Measurements from ENCODE around the gene PPP1R36.
A peak's percentile ranks its signal among the peaks of the same experiment; 100 is the strongest.
"Not testable (repeated sequence)": the region's sequence is repeated elsewhere in the genome, so short reads cannot be mapped to it uniquely, and the experiment has no call there.

The PPP1R36 gene

GRCh38 chr14:64617872-64618408 is 68.2 kb downstream of the PPP1R36 start:
- DNase-seq = not testable (repeated sequence)

DNA sequence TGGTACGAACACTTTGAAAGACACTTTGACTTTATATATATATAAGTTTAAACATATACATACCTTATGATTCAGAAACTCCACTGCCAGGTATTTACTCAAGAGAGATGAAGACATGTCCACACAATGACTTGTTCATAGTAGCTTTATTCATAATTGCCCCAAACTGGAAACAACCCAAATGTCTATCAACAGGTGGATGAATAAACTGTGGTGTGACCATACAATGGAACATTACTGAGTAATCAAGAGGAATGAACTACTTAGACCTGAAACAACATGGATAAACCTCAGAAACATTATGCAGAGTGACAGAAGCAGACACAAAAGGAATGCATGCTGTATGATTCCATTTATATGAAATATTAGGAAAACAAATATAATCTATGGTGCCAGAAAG is 71.1 kb downstream of the PPP1R36 start:
- no peak for DNase-seq

DNA sequence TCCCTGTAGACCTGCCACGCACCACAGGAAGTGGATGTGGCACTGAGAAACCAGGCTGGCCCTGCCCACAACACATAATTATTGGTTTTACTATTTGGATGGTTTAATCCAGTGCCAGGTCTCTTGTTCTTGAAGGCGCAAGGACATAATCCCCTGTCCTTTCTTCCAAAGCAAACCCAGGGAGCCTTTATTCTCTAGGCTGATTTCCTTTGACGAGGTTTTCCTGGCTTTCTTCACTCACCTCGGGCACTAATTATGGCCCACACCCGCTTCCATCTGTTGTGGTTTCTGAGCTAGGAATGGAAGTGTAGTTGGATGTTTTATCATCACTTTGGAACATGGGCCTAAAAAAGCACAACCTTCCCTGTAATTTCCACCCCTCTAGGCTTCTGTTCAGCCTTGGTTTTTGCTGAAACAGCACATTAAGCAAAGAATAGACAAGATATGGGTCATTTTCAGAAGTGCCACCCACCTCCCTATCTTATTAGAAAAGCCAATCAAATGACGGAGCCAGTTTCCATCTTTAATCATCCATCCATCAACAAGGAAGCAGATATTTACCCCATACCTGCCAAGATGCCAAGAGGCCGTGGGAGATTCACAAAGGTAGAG is 73.9 kb downstream of the PPP1R36 start:
- DNase-seq = no peak

GRCh38 chr14:64625386-64626232 is 75.8 kb downstream of the PPP1R36 start:
- no peak for DNase-seq

GRCh38 chr14:64628940-64629408 is 79.2 kb downstream of the PPP1R36 start:
- no peak for DNase-seq

GRCh38 chr14:64630778-64631177 is 81.0 kb downstream of the PPP1R36 start:
- DNase-seq = no peak

DNA sequence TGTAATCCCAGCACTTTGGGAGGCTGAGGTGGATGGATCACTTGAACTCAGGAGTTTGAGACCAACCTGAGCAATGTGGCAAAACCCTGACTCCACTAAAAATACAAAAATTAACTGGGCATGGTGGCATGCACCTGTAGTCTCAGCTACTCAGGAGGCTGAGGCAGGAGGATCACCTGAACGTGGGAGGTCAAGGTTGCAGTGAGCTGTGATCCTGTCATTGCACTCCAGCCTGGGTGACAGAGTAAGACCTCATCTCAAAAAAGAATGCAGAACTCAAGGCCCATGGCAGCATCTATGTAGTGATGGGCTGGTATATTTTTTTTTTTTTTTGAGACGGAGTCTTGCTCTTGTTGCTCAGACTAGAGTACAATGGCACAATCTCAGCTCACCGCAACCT is 81.5 kb downstream of the PPP1R36 start:
- DNase-seq = not testable (repeated sequence)

DNA sequence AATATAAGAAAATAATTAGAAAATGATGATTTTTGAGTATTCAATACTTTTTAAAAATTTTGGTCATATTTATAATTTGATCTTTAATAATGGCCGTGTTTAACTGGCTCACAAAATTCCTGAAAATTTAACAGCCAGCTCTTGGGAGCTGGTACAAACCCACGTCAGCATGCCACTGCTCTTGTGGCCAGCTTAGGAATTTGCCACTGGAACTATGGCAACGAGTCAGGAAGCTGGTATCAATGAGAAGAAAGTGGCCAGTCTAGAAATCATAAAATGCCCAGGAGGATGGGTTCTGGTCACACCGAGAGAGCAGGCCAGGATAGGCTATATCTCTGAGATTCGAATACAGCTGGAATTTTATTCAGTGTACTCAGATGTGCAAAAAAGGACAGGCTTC is 82.3 kb downstream of the PPP1R36 start:
- DNase-seq = no peak

- DNase-seq = no peak
Measured at GRCh38 chr14:64634558-64634957, 84.8 kb downstream of the PPP1R36 start.

DNA sequence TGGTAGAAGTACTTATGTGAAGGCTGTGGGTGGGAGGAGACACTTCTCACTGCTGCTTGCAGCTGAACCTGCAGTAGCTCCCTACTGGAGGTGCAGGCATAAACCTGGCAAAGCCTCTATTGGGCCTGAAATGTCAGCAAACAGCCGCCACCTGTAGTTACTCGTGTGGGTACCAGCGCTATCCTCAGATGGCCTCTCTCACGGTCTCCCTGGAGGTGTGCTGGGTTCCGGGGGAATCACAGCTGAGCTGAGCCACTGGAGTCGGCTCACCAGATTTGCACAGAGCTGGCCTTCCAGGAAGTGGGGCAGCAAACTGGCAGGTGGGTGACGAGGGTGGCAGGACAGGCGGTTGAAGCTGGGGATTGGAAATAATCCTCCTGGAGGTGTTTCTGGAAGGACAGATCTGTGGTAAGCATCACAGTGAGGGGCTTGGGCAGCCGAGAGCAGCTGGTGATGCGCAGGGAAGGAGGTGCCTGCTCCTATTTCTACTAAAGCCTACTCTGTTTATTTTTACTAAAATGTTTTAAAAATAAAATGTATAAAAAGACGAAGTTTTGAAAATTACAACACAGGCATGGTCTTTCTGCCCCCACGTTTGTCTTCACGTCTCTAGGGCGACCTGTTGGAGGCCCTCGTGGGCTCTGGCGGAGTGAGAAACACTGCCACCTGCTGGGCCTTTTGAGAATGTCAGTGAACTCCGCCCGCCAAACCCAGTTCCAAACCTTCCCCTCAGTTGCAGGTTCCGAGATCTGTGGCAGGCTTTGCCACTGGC is 86.6 kb downstream of the PPP1R36 start:
- peak; percentile 71 to 82 (median 79) for DNase-seq

DNA sequence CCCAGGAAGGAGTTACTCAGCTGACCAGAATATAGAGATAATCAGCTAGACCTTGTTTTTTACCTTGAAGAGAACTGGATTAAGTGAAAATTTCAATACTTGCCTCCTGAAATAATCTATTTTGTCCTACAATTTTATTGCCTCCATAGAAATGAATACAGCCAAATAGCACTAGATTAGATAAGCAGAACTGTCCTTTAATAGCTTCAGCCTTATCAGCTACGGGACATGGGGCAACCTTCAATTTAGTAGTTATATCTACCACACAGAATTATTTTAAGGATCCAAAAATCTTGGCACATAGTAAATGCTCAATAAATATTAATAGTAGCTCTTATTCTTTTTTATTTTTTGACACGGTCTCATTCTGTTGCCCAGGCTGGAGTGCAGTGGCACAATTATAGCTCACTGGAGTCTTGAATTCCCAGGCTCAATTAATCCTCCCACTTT is 87.2 kb downstream of the PPP1R36 start:
- no peak for DNase-seq

- DNase-seq = no peak
Measured at GRCh38 chr14:64637735-64638473, 88.1 kb downstream of the PPP1R36 start.

DNA sequence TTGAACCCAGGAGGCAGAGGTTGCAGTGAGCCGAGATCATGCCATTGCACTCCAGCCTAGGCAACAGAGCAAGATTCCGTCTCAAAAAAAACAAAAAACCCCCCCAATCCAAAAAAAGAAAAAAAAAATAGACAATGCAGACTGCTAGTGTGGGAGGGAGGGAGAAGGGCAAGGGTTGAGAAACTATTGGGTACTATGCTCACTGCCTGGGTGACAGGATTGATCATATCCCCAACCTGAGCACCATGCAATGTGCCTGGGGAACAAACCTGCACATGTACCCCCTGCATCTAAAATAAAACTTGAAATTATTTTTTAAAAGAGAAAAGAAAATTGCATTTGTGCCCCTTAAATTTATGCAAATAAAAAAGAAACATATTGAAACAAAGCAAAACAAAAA is 88.9 kb downstream of the PPP1R36 start:
- no peak for DNase-seq
